HEK293T (cell line): Measurements from ENCODE around the gene KCNMA1.

Experiments used
- CTCF ChIA-PET: fragments of 350-600 bp; formaldehyde crosslinking; extraction: SDS; loops from one replicate; lab custom pipeline; 2021; ENCODE audit warnings: antibody characterized with exemption, inconsistent platforms; lab: Yijun Ruan, JAX
- POLR2A ChIA-PET: fragments of 350-600 bp; formaldehyde crosslinking; extraction: SDS; loops from one replicate; lab custom pipeline; 2020; ENCODE audit warnings: antibody characterized with exemption, inconsistent platforms; lab: Yijun Ruan, JAX
- DNase-seq: peaks from one replicate; pipeline ENCODE4 v3.0.0; 2012; ENCODE audit warnings: mixed read lengths; ENCODE audit errors: extremely low spot score
- ARNT ChIP-seq: fragments of 450-650 bp; IDR thresholded peaks from 2 replicates; pipeline ENCODE4 v1.6.1; 2017; ENCODE audit warnings: mild to moderate bottlenecking
- BHLHE40 ChIP-seq: fragments of 450-650 bp; IDR thresholded peaks from 2 replicates; pipeline ENCODE4 v1.6.1; 2016; ENCODE audit warnings: mild to moderate bottlenecking, moderate library complexity, borderline replicate concordance
- CTBP1 ChIP-seq: fragments of 450-650 bp; IDR thresholded peaks from 2 replicates; pipeline ENCODE4 v1.6.1; 2016; ENCODE audit warnings: borderline replicate concordance
- ELF4 ChIP-seq: fragments of 450-650 bp; IDR thresholded peaks from 2 replicates; pipeline ENCODE4 v1.6.1; 2017; ENCODE audit warnings: antibody characterized with exemption
- FOXA1 ChIP-seq: fragments of 450-650 bp; IDR thresholded peaks from 2 replicates; pipeline ENCODE4 v1.6.1; 2016; ENCODE audit warnings: mild to moderate bottlenecking
- FOXK2 ChIP-seq: fragments of 450-650 bp; IDR thresholded peaks from 2 replicates; pipeline ENCODE4 v1.6.1; 2016; ENCODE audit warnings: mild to moderate bottlenecking
- FOXM1 ChIP-seq: fragments of 450-650 bp; IDR thresholded peaks from 2 replicates; pipeline ENCODE4 v1.6.1; 2017; ENCODE audit warnings: mild to moderate bottlenecking, borderline replicate concordance
- HDGF ChIP-seq: fragments of 450-650 bp; IDR thresholded peaks from 2 replicates; pipeline ENCODE4 v1.6.1; 2017; ENCODE audit warnings: antibody characterized with exemption, borderline replicate concordance
- L3MBTL2 ChIP-seq: fragments of 450-650 bp; conservative IDR thresholded peaks from 2 replicates; pipeline ENCODE4 v1.6.1; 2016; ENCODE audit warnings: mild to moderate bottlenecking
- LEF1 ChIP-seq: fragments of 450-650 bp; IDR thresholded peaks from 2 replicates; pipeline ENCODE4 v1.6.1; 2017; ENCODE audit warnings: mild to moderate bottlenecking, borderline replicate concordance
- NFRKB ChIP-seq: fragments of 450-650 bp; IDR thresholded peaks from 2 replicates; pipeline ENCODE4 v1.6.1; 2016; ENCODE audit warnings: mild to moderate bottlenecking, moderate library complexity
- PKNOX1 ChIP-seq: fragments of 450-650 bp; IDR thresholded peaks from 2 replicates; pipeline ENCODE4 v1.6.1; 2016
- SP1 ChIP-seq: fragments of 450-650 bp; IDR thresholded peaks from 2 replicates; pipeline ENCODE4 v1.6.1; 2017
- SUZ12 ChIP-seq: fragments of 450-650 bp; IDR thresholded peaks from 2 replicates; pipeline ENCODE4 v1.6.1; 2016; ENCODE audit warnings: mild to moderate bottlenecking
- TARDBP ChIP-seq: fragments of 450-650 bp; IDR thresholded peaks from 2 replicates; pipeline ENCODE4 v1.6.1; 2016
- ZNF384 ChIP-seq: fragments of 450-650 bp; IDR thresholded peaks from 2 replicates; pipeline ENCODE4 v1.6.1; 2016

Gene KCNMA1

GRCh38 chr10:76962851-76963250, 674.8 kb downstream of the KCNMA1 start:
- no peak for DNase-seq
- CTCF ChIA-PET = interaction anchor here (0.9 kb wide), 1 partner anchor 65 kb away, joined by 4 read pairs; no protein-coding TSS in a partner anchor
- no peak for TF ChIP-seq TARDBP
- no peak for TF ChIP-seq L3MBTL2
- TF ChIP-seq SUZ12 = no peak
- POLR2A ChIA-PET = no interaction called here

GRCh38 chr10:76961841-76962240, 675.8 kb downstream of the KCNMA1 start:
- ChIA-PET CTCF (no interaction called here), POLR2A (no interaction called here)
- no peak for TF ChIP-seq TARDBP
- TF ChIP-seq FOXK2 = no peak
- no peak for TF ChIP-seq ZNF384
- TF ChIP-seq ARNT = no peak
- TF ChIP-seq FOXM1 = no peak
- no peak for TF ChIP-seq LEF1
- TF ChIP-seq L3MBTL2 = no peak
- no peak for TF ChIP-seq HDGF
- no peak for TF ChIP-seq SUZ12
- no peak for TF ChIP-seq PKNOX1
- no peak for TF ChIP-seq FOXA1
- TF ChIP-seq CTBP1 = no peak
- TF ChIP-seq SP1 = no peak
- no peak for TF ChIP-seq NFRKB
- TF ChIP-seq BHLHE40 = no peak
- TF ChIP-seq ELF4 = no peak
- no peak for DNase-seq

- no peak for DNase-seq
- POLR2A ChIA-PET = no interaction called here
- TF ChIP-seq SP1 (no peak), L3MBTL2 (no peak), ELF4 (no peak), LEF1 (no peak), TARDBP (no peak), ARNT (no peak), FOXK2 (no peak), CTBP1 (no peak), FOXM1 (no peak), SUZ12 (no peak), PKNOX1 (no peak), HDGF (no peak), FOXA1 (no peak), ZNF384 (no peak), NFRKB (no peak), BHLHE40 (no peak)
- CTCF ChIA-PET = no interaction called here
Measured at GRCh38 chr10:76959111-76959510, 678.5 kb downstream of the KCNMA1 start.

- no peak for DNase-seq
- ChIA-PET POLR2A (no interaction called here), CTCF (no interaction called here)
- TF ChIP-seq FOXA1 (no peak), LEF1 (no peak), CTBP1 (no peak), SUZ12 (no peak)
Measured at GRCh38 chr10:76954838-76955237, 682.8 kb downstream of the KCNMA1 start.

GRCh38 chr10:76950354-76950753, 687.3 kb downstream of the KCNMA1 start:
- TF ChIP-seq NFRKB (no peak), ARNT (no peak), CTBP1 (no peak), BHLHE40 (no peak), L3MBTL2 (no peak), HDGF (no peak), ELF4 (no peak), SP1 (no peak), LEF1 (no peak), FOXA1 (no peak), PKNOX1 (no peak), FOXM1 (no peak), TARDBP (no peak), FOXK2 (no peak), ZNF384 (no peak), SUZ12 (no peak)
- ChIA-PET POLR2A (no interaction called here), CTCF (no interaction called here)
- no peak for DNase-seq

- POLR2A ChIA-PET = no interaction called here
- DNase-seq = no peak
- CTCF ChIA-PET = no interaction called here
- TF ChIP-seq CTBP1 (no peak), HDGF (no peak), FOXM1 (no peak), ELF4 (no peak), NFRKB (no peak), L3MBTL2 (no peak), BHLHE40 (no peak), TARDBP (no peak), FOXK2 (no peak), ZNF384 (no peak), SUZ12 (no peak), SP1 (no peak), ARNT (no peak), FOXA1 (no peak), PKNOX1 (no peak)
Measured at GRCh38 chr10:76946270-76946669, 691.3 kb downstream of the KCNMA1 start.
